HS-5 (cell line): ENCODE measurements around the gene CASQ1.

ENCODE experiments used
- DNase-seq: peaks from one replicate; pipeline ENCODE4 v3.0.0-alpha.2; 2012; ENCODE audit warnings: low read depth

Gene CASQ1

GRCh38 chr1:160226623-160227022 lies 36.2 kb downstream of the CASQ1 start:
- no peak for DNase-seq

- no peak for DNase-seq
Measured at GRCh38 chr1:160227034-160227433, 36.7 kb downstream of the CASQ1 start.

GRCh38 chr1:160227561-160227960 lies 37.2 kb downstream of the CASQ1 start:
- no peak for DNase-seq

- DNase-seq, result no peak
Measured at GRCh38 chr1:160228431-160228830, 38.1 kb downstream of the CASQ1 start.

- no peak for DNase-seq
Measured at GRCh38 chr1:160232911-160233310, 42.5 kb downstream of the CASQ1 start.

- DNase-seq, result no peak
Measured at GRCh38 chr1:160236806-160237205, 46.4 kb downstream of the CASQ1 start.

GRCh38 chr1:160237558-160237957 lies 47.2 kb downstream of the CASQ1 start:
- DNase-seq, result no peak

- DNase-seq, result no peak
Measured at GRCh38 chr1:160238408-160238807, 48.0 kb downstream of the CASQ1 start.

- DNase-seq, result no peak
Measured at GRCh38 chr1:160239582-160240299, 49.4 kb downstream of the CASQ1 start.

- no peak for DNase-seq
Measured at GRCh38 chr1:160243767-160244166, 53.4 kb downstream of the CASQ1 start.

- no peak for DNase-seq
Measured at GRCh38 chr1:160244209-160244608, 53.8 kb downstream of the CASQ1 start.

GRCh38 chr1:160245434-160245833 lies 55.1 kb downstream of the CASQ1 start:
- no peak for DNase-seq

GRCh38 chr1:160247053-160247452 lies 56.7 kb downstream of the CASQ1 start:
- DNase-seq, result no peak

GRCh38 chr1:160251011-160251410 lies 60.6 kb downstream of the CASQ1 start:
- no peak for DNase-seq
